HepG2 (cell line): ENCODE results near the gene NCCRP1.

ENCODE experiments used
- WIZ ChIP-seq: sonication (generic); formaldehyde crosslinking; IDR thresholded peaks from 2 replicates; pipeline ENCODE4 v1.5.1; 2020; ENCODE audit warnings: mild to moderate bottlenecking, missing genetic modification reagents
- ZNF501 ChIP-seq: sonication (generic); formaldehyde crosslinking; IDR thresholded peaks from 2 replicates; pipeline ENCODE4 v1.5.1; 2020; ENCODE audit warnings: mild to moderate bottlenecking, moderate library complexity, missing genetic modification reagents

DNA sequence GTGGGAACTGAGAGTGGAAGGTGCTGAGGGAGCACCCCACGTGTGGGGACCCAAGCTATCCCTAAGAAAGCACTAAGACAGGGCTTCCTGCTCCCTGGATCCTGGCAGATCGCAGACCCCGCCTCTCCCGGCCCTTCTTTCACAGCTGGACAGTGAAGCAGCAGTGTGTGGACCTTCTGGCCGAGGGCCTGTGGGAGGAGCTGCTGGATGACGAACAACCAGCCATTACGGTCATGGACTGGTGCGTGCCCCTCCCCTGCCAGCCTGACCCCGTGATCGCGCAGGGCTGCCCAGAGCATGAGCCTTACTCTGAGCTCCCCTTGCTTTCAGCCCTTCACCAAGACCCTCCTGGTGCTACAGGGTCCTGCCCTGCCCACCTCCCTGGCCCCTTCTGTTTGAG is 2.3 kb downstream of the NCCRP1 start:
- TF ChIP-seq ZNF501 (CRISPR knock-in tag): no peak
- TF ChIP-seq WIZ (CRISPR knock-in tag): no peak
